Measurements from ENCODE around the gene LPGAT1. TPM values are rescaled to one million over a fixed set of nuclear protein-coding genes. Genes with fewer than 3 reads are reported as not detected.

LPGAT1 gene
- total RNA-seq (ENCODE audit: unreplicated experiment): 73.2 TPM
- long read RNA-seq, full-length matches to known transcripts: 2 of 6 reads
- long read RNA-seq, partial matches to known transcripts: 1 of 6 reads
- long read RNA-seq, other reads (novel, unspliced or antisense): 3 of 6 reads

GRCh38 chr1:211830328-211831142, at the start of gene LPGAT1:
Gene LPGAT1 (minus strand): TSS chr1:211830763. CDS start chr1:211829296, 1,467 bp downstream.
- no peaks in the 10 kb centered on the region for H3K27me3 Mint-ChIP-seq (ENCODE audit: unreplicated experiment)
- peaks cover 14% of the 10 kb centered on the region for H3K4me1 Mint-ChIP-seq (ENCODE audit: low read depth, unreplicated experiment)
- TF ChIP-seq CTCF (IDR thresholded peaks at IDR 0.05; ENCODE audit: partially characterized antibody, unreplicated experiment): peak; percentile 44
- peak; percentile 89 for DNase-seq
- peaks cover 7% of the 10 kb centered on the region for H3K9me3 Mint-ChIP-seq (ENCODE audit: unreplicated experiment)
- no peaks in the 10 kb centered on the region for H3K36me3 Mint-ChIP-seq (ENCODE audit: unreplicated experiment)
- H3K27ac Mint-ChIP-seq (ENCODE audit: unreplicated experiment): peak within 1 kb of the TSS; percentile 87
- peak within 1 kb of the TSS; percentile 98 for H3K4me3 Mint-ChIP-seq (ENCODE audit: unreplicated experiment)

GRCh38 chr1:211879475-211879874, 48.9 kb upstream of the LPGAT1 start:
- Mint-ChIP-seq H3K27ac (ENCODE audit: unreplicated experiment) (no peak overlapping the region), H3K4me3 (ENCODE audit: unreplicated experiment) (no peak overlapping the region), H3K9me3 (ENCODE audit: unreplicated experiment) (peaks cover 5% of the 10 kb centered on the region), H3K27me3 (ENCODE audit: unreplicated experiment) (no peaks in the 10 kb centered on the region), H3K36me3 (ENCODE audit: unreplicated experiment) (peaks cover 9% of the 10 kb centered on the region), H3K4me1 (ENCODE audit: low read depth, unreplicated experiment) (no peaks in the 10 kb centered on the region)
- DNase-seq: no peak
- no peak for TF ChIP-seq CTCF (IDR thresholded peaks at IDR 0.05; ENCODE audit: partially characterized antibody, unreplicated experiment)

GRCh38 chr1:211876851-211877590, 46.5 kb upstream of the LPGAT1 start:
- H3K4me3 Mint-ChIP-seq (ENCODE audit: unreplicated experiment): no peak overlapping the region
- H3K27me3 Mint-ChIP-seq (ENCODE audit: unreplicated experiment): no peaks in the 10 kb centered on the region
- TF ChIP-seq CTCF (IDR thresholded peaks at IDR 0.05; ENCODE audit: partially characterized antibody, unreplicated experiment): no peak
- no peak for DNase-seq
- H3K4me1 Mint-ChIP-seq (ENCODE audit: low read depth, unreplicated experiment): no peaks in the 10 kb centered on the region
- peaks cover 5% of the 10 kb centered on the region for H3K9me3 Mint-ChIP-seq (ENCODE audit: unreplicated experiment)
- no peak overlapping the region for H3K27ac Mint-ChIP-seq (ENCODE audit: unreplicated experiment)
- H3K36me3 Mint-ChIP-seq (ENCODE audit: unreplicated experiment): peaks cover 9% of the 10 kb centered on the region

- TF ChIP-seq CTCF (IDR thresholded peaks at IDR 0.05; ENCODE audit: partially characterized antibody, unreplicated experiment): no peak
- Mint-ChIP-seq H3K4me1 (ENCODE audit: low read depth, unreplicated experiment) (no peaks in the 10 kb centered on the region), H3K4me3 (ENCODE audit: unreplicated experiment) (no peak overlapping the region), H3K36me3 (ENCODE audit: unreplicated experiment) (no peaks in the 10 kb centered on the region), H3K27me3 (ENCODE audit: unreplicated experiment) (no peaks in the 10 kb centered on the region), H3K27ac (ENCODE audit: unreplicated experiment) (no peak overlapping the region), H3K9me3 (ENCODE audit: unreplicated experiment) (peaks cover 5% of the 10 kb centered on the region)
- no peak for DNase-seq
These were observed 45.0 kb upstream of the LPGAT1 start for GRCh38 chr1:211875541-211875940.

Data from glutamatergic neuron (in vitro differentiated cells).